HG03103 (cell line): ENCODE results near the gene MBD3.

Experiments used
- ATAC-seq: cut with Tn5 transposase; IDR thresholded peaks from one replicate; pipeline ENCODE4 v1.9.1; 2021; ENCODE audit warnings: low read depth; ENCODE audit not compliant: unreplicated experiment

The MBD3 gene

GRCh38 chr19:1524287-1524971, 68.2 kb downstream of the MBD3 start:
- ATAC-seq = no peak
